SIG-M5 (cell line): ENCODE results near the gene NRM.
"Not testable (repeated sequence)": the region's sequence is repeated elsewhere in the genome, so short reads cannot be mapped to it uniquely, and the experiment has no call there.

ENCODE experiments used
- DNase-seq: peaks from one replicate; lab custom pipeline; 2025; lab: John Stamatoyannopoulos, UW

Gene NRM

DNA sequence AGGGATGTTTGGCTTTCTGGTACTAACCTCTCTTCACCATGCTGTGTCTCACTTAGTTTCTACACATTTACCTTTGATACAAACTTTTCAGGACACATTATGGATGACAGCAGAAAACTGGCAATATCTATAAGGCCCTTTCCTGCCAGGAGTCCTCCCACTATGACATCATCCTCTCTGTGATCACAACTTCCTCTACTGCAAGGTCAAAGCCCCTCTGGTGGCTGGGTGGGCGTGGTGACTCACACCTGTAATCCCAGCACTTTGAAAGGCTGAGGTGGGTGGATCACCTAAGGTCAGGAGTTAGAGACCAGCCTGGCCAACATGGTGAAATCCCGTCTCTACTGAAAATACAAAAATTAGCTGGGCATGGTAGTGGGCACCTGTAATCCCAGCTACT is 24.5 kb downstream of the NRM start:
- DNase-seq: not testable (repeated sequence)

DNA sequence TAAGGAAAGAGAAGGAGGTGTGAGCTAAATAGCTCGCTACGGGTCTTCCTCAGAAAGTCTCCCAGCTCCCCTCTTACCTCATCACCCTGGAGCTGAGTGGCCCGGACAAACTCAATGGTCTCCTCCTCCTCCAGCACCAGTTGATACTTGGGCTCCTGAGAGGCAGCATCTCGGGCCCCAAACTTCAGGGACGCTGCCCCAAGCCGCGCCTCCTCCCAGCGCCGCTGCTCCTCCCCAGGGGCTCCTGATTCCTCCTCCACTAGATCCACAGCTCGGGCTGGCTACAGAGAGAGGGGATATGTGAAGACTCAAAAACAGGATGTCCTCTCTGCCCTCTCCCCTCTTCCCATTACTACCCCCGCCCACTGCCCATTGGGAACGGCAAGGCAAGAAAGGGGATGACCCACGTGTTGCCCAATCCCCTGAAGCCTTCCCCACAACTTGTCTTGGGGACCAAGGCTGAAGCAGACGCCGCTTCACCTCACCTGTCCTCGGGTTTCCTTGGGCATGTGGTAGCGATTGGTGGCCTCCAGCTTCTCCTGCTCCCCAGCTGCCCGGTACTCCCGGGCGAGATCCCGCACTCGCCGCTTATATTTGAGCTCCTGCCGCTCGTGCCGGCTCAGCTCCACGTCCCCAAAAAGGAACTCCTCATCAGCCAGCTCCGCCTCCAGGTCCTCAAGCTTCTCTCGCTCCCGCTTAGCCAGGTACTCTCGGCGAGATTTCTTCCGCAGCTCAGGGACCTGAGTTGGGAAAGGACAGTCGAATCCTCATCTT is 25.6 kb downstream of the NRM start:
- no peak for DNase-seq

DNA sequence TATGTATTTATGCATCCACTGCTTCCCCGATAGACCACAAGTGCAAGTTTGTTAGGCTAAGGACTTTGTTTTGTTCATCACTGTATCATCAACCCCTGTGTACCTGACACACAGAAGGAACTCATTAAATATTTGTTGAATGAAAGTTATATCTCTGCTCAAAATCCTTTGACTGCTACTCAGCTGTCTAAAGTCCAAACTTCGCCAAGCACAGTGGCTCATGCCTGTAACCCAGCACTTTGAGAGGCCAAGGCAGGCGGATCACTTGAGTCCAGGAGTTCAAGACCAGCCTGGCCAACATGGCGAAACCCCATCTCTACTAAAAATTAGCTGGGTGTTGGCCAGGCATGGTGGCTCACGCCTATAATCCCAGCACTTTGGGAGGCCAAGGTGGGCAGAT is 32.9 kb downstream of the NRM start:
- DNase-seq: not testable (repeated sequence)

DNA sequence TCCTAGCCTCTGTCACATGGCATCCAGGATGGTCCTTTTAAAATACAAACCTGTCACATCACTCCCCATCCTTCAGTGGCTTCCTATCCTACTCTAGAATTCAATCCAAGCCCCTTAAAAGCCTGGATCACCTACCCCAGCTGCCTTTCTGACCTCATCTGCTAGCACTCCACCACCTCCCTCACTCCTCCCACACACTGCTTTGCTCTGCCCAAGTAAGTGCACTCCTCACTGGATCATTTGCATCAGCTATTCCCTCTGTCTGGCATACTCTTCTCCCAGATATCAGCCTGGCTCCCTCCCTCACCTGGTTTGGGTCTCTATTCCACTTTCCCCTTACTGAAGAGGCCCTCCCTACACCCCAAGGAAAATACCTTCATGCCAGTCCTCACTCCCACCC is 33.3 kb downstream of the NRM start:
- DNase-seq: no peak

DNA sequence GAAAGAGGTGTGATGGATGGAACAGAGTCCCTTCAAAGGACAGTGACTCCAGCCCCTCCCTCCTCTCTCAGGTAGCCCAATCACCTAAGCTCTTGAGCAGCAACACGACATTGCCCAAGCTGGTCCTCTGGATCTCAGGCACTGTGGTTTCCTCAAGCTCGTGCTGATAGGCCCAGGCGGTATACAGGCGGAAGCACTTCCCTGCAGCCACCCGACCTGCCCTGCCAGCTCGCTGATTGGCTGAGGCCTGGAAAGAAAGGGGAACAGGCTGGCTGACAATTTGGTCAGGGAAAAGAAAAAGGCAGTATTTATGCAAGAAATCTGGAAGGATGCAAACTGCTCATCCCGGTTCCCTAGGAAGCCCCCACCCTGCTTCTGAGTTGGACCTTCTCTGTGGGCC is 34.3 kb downstream of the NRM start:
- DNase-seq: no peak

DNA sequence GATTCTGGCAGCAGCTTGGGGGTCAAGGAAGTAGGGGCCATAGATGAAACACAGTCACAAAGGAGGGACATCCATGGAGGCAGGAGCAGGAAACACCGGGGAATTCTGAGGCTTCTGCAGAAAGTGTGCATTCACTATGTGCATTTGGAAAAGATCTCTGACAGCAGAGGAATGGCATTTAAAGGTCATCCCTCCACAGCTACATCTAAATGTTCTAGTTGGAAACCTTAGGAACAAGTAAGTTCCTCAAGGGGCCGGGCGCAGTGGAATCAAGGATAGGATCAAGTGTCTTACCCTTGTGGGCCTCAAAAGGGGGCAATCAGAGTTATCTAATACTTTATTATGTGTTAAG is 35.1 kb downstream of the NRM start:
- no peak for DNase-seq

DNA sequence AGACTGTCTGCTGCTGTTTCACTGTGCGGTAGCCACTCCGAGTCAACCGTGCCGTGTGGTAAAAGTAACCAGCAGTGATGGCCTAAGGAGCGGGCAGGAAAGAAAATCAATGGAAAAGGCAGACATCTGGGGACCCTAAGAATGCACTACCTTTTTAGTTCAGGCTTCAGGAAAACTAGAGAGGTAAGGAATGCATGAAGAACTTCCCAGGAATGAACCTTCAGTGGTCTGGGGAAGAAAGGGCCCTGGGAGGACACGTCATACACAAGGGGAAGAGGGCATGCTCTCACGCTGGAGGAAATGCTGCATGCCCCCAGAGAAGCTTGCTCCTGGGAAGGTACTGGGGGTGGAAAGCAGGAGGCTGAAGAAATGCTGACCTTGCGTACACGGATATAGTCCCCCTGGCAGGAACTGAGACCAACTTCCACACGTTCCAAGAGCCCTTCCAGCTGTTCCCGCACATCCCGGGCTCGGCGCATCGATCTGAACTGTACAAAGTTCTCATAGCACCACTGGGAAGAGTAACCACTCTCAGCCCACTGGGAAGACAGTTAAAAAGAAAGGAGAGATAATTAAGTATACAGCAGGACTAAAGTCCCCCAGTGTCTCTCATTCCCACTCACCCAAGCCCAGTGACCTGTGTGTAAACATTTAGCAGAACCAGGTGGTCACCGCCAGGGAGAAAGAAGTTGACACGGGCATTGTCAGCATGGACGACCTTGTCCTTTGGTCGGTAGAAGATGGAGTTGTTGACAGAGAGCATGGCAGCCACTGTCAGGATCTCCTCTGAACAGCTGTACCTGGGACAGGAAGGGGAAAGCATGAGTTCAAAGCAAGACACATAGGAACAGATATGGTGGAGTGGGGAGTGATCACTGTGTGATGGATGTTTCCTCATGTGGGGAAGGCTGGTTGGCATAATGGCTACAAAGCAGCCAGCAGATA is 35.7 kb downstream of the NRM start:
- DNase-seq: no peak

DNA sequence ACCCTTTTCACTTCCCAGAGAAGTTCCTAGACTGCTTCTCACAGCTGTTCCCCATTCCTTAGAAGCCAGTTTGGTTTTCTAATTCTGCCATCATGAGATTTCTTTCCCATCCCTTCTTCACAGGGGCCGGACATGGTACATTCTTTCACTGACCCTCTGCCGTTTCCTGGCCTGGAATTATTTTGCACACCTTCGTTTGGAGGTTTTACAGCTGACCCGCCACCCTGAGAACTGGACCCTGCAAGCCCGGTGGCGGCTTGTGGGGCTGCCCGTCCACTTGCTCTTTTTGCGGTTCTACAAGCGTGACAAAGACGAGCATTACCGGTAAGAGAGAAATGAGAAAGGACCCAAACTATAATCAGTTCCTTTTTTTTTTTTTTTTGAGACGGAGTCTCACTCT is 39.6 kb downstream of the NRM start:
- no peak for DNase-seq

DNA sequence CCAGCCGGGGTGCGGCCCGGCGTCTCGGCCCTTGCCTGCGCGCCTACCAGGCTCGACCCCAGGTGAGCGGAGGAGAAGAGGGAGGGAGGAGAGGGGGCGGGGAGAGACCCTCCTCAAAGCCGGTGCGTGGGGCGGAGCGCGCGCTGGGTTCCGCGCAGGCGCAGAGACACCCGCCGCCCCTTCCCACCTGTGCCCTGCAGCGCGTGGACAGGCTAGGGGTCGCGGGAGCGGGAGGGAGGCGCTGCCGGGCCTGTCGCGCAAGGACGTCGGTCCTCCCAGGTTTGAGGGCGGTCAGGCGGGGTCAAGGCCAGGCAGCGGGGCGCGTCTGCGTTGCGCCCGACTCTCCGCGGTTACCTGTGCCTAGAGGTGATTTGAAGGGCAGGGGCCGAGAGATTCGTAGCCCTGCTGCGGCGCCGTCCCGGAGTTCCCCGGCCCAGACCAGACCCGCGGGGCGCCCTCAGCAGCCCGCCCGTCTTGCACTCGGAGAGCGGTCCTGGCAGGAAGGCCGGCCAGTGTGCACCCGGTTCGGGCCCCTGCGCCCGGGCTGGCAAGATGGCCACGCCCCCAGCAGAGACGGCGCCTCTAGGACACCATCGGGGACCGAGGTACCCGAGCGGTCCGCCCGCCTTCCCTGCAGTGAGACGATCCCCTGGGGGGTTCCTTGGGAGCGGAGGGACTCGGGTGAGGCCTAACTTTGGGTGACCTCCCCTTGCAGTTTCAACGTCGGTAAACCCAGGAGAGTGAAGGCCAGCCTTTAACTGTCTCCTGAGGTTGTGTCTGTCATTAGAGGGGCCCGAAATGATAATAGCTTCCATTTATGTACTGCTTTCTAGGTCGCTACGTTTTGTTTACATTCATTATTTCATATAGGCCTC is 43.3 kb downstream of the NRM start:
- DNase-seq: no peak

DNA sequence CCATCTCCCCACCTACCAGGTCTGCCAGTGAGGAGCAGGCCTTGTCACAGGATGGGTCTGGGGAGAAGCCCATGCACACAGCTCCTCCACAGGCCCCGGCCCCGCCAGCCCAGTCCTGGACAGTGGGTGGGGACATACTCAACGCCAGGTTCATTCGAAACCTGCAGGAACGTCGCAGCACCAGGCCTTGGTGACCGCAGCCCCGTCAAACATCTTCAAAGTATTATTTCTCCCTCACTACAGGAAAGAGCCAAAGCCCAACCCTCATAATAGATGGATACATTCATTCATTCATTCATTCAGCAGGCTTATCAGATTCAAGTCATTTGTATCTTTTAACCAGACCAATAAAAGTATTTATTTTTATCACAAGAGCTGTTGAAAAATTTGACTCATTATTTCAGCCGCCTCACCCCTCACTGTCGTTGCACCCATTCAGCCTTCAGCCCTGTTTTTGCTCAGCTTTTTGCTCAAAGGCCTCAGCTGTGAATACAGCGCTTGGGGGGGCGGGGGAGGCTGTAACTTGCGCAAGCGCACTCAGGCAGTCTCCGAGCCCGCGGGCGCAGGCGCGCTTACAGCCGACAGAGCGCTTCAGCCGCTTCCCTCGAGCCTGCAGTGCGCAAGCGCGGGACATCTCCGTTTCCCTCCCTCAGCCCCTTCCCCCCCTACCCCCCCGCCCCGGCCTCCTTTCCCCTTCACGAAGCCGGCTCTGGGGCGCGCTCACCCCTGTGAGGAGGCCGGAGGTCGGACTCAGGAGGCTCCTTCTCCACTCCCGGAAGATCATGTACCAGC is 44.1 kb downstream of the NRM start, which contains the start of gene C6orf136:
C6orf136 (plus strand) TSS at position 684 of the 792 bp plus-strand sequence; CDS start at position 783, 99 bp downstream.
- peak; percentile 32 for DNase-seq

DNA sequence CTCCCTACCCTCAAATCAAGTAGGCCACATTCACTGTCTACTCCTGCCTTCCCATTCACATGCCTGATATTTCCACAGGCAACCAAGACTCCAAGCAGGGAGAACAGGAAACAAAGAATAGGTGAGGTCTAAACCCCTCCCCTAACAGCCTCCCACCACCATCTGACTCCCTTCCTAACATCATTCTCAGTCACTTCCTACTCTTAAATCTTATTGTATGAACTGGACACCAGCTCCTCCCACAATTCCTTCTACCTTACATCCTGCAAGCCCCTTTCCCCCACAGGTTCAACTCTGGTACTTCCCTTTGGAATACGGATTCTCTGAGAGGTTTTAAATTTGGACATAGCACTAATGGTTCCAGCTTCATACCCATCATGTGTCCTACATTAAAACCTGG is 44.8 kb downstream of the NRM start:
- no peak for DNase-seq

DNA sequence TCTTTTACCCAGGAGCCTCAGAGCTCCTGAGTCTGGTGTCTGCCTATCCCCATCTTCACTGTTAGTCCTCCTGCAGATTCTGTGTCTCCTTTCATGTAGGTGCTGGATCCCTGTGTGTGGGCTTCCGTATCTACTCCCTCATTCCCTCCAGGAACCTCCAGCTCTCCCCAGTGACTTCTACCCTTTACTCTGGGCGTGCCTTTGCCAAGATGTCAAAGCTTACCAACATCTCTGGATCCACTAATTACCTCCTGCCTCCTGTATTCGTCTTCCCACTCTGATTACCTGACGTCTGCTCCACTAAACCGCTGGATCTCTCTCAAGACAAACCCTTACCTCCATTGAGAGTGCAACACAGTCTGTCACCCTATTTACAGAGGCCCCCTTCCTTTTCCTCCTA is 46.0 kb downstream of the NRM start:
- DNase-seq: no peak

DNA sequence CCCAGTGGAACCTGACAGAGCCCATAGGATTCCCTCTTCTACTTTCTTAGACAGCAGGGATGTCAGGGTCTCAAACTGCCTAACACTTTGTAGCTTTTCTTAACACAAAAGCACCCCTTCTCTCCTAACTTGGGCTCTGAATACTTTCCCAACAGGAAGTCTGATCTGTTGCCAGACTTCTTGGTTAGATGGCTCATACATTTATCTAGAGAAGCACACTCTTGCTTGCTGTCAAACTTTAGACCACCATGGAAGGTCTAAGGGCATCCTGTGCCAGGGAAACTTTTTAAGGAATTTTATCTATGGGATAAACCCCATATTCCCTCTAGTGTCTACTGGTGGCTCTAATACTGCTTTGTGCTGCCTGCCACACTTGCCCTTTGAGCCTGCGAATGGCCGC is 47.1 kb downstream of the NRM start:
- no peak for DNase-seq

DNA sequence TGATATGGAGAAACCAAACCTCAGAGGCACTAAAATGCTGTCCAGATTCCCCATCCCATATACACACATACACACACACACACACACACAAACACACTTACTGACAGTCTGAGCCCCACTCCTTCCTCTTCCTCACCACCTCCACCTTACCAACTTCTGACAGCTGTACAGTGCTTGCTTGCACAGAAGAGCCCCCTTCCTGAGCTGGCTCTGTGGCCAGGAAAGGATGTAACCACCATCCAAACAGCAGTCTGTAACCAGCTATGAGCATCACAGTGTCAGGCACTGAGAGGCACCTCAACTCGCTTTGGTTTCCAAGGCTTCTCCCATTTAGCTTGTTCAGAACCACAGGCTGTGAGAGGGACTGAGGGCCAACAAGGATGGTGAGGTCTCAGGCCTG is 49.7 kb downstream of the NRM start:
- no peak for DNase-seq

DNA sequence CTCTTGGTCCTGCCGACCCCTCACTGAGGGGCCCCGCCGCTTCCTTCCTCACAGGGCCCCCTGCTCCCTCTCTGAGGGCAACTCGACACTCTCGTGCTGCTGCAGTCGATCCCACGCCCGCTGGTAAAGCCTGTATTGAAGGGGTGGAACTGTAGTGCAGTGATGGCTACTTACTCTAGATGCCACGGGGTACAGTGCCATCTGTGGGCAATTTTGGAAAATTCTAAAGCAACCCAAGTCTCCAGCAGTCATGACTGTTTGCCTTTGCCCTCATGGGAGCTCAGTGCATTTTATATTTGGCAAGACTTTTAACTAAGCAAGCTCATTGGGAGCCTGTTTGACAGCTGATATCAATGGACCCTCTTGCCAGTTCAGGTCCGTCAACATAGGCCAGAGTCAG is 50.3 kb downstream of the NRM start:
- no peak for DNase-seq
